ENCODE results near the gene PIK3R1. TPM values are rescaled to one million over a fixed set of nuclear protein-coding genes. Genes with fewer than 3 reads are reported as not detected.
A peak's percentile ranks its signal among the peaks of the same experiment; 100 is the strongest.

The PIK3R1 gene
- total and polyA plus RNA-seq, 8 donors, result 9.2 to 280 (median 52.3) TPM

GRCh38 chr5:68274847-68275651 is 59.5 kb downstream of the PIK3R1 start:
- Histone ChIP-seq H3K4me1 (peaks cover 14 to 62% (median 36%) of the 10 kb centered on the region in 4 donors), H3K27ac (peak overlapping the region in 4 of 5 donors; percentile 3 to 52 (median 9)), H3K36me3 (peaks cover 43 to 65% (median 62%) of the 10 kb centered on the region in 4 donors), H3K9me3 (no peaks in the 10 kb centered on the region), H3K4me3 (no peak overlapping the region), H3K27me3 (no peaks in the 10 kb centered on the region)
- intact Hi-C loops (cut with DNase I; ENCODE audit: low total_unique reads), result no loop called here
- DNase-seq, result no peak
- WGBS, 5 donors, result 67 to 77% (median 71%) methylated on average over 9 of the region's 9 CpGs
- no peak for TF ChIP-seq EP300 (IDR thresholded peaks at IDR 0.05)
- no peak for TF ChIP-seq POLR2A (IDR thresholded peaks at IDR 0.05)
- TF ChIP-seq, protein P1, sequence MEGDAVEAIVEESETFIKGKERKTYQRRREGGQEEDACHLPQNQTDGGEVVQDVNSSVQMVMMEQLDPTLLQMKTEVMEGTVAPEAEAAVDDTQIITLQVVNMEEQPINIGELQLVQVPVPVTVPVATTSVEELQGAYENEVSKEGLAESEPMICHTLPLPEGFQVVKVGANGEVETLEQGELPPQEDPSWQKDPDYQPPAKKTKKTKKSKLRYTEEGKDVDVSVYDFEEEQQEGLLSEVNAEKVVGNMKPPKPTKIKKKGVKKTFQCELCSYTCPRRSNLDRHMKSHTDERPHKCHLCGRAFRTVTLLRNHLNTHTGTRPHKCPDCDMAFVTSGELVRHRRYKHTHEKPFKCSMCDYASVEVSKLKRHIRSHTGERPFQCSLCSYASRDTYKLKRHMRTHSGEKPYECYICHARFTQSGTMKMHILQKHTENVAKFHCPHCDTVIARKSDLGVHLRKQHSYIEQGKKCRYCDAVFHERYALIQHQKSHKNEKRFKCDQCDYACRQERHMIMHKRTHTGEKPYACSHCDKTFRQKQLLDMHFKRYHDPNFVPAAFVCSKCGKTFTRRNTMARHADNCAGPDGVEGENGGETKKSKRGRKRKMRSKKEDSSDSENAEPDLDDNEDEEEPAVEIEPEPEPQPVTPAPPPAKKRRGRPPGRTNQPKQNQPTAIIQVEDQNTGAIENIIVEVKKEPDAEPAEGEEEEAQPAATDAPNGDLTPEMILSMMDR (IDR thresholded peaks at IDR 0.05), result no peak
- peak in 1 of 3 donors; percentile 39 for TF ChIP-seq POLR2AphosphoS5 (IDR thresholded peaks at IDR 0.05)

DNA sequence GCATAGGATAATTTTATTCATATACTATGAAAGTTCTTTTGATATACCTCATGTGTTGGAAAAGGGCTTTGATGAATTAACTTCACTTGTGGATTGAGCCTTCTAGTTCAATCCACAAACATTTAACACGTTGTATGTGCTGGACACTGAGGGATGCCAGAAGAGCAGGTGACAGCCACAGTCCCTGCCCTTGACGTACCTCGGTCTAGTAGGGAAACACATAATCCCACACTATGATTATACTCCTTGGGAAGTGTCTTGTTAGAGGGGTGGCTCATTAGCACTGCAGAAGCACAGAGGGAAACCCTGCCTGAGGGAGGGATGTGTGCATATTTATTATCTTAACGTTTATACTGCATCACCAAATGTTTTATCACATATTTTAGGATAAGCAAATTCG is 61.2 kb downstream of the PIK3R1 start:
- TF ChIP-seq POLR2A (IDR thresholded peaks at IDR 0.05) (no peak), EP300 (IDR thresholded peaks at IDR 0.05) (no peak), POLR2AphosphoS5 (IDR thresholded peaks at IDR 0.05) (no peak)
- TF ChIP-seq, protein P1 (IDR thresholded peaks at IDR 0.05), result no peak
- Histone ChIP-seq H3K27ac (no peak overlapping the region), H3K4me3 (no peak overlapping the region), H3K27me3 (no peaks in the 10 kb centered on the region), H3K9me3 (no peaks in the 10 kb centered on the region), H3K4me1 (peaks cover 7 to 45% (median 24%) of the 10 kb centered on the region in 4 donors), H3K36me3 (peaks cover 54 to 82% (median 79%) of the 10 kb centered on the region in 4 donors)
- WGBS, 5 donors, result 84 to 89% (median 85%) methylated on average over 5 of the region's 5 CpGs
- DNase-seq, result no peak
- intact Hi-C loops (cut with DNase I; ENCODE audit: low total_unique reads), result no loop called here

- WGBS, 5 donors, result 80 to 92% (median 88%) methylated on average over 5 of the region's 5 CpGs
- no peak overlapping the region for H3K27ac ChIP-seq
- no peak for DNase-seq
Observed at GRCh38 chr5:68277431-68277830, 61.9 kb downstream of the PIK3R1 start.

DNA sequence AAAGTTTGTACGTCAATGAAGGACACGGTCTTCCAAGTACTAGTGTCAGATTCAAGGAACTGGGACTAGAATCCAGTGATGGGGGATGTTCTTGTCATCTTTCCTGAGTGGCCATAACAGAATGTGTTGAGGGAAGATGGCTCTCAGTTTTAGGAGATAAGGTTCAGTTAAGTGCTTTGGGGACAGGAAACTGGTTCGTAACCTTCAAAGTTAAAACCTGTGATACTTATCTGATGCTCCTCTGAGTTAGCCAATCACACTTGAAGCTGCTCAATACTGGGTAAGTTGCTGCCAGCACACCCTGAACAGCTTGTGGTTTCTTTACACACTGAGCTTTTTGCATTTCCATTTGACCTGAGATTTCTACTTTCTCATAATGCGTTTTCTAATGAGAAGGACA is 64.4 kb downstream of the PIK3R1 start:
- Histone ChIP-seq H3K9me3 (no peaks in the 10 kb centered on the region), H3K27ac (peak overlapping the region in 4 of 5 donors; percentile 3 to 37 (median 28)), H3K4me3 (no peak overlapping the region), H3K27me3 (no peaks in the 10 kb centered on the region), H3K36me3 (peaks cover 50 to 97% (median 93%) of the 10 kb centered on the region in 4 donors), H3K4me1 (peaks cover 17 to 42% (median 24%) of the 10 kb centered on the region in 4 donors)
- 69 to 82% (median 78%) methylated on average over 4 of the region's 4 CpGs for WGBS, 5 donors
- DNase-seq, result no peak
- TF ChIP-seq EP300 (IDR thresholded peaks at IDR 0.05), result no peak
- TF ChIP-seq POLR2AphosphoS5 (IDR thresholded peaks at IDR 0.05), result peak in 1 of 3 donors; percentile 7
- TF ChIP-seq, protein P1 (IDR thresholded peaks at IDR 0.05), result no peak
- no peak for TF ChIP-seq POLR2A (IDR thresholded peaks at IDR 0.05)
- intact Hi-C loops (cut with DNase I; ENCODE audit: low total_unique reads), result loop anchor here (10.0 kb wide), 1 partner anchor 185 kb away; no protein-coding TSS in a partner anchor

More at GRCh38 chr5:68277431-68277830, 61.9 kb downstream of the PIK3R1 start:
- H3K4me1 ChIP-seq, result peaks cover 5 to 42% (median 22%) of the 10 kb centered on the region in 4 donors
- no peak overlapping the region for H3K4me3 ChIP-seq
- H3K9me3 ChIP-seq, result no peaks in the 10 kb centered on the region
- H3K27me3 ChIP-seq, result no peaks in the 10 kb centered on the region
- H3K36me3 ChIP-seq, result peaks cover 60 to 89% (median 85%) of the 10 kb centered on the region in 4 donors
- no peak for TF ChIP-seq POLR2AphosphoS5 (IDR thresholded peaks at IDR 0.05)
- TF ChIP-seq POLR2A (IDR thresholded peaks at IDR 0.05), result no peak
- TF ChIP-seq EP300 (IDR thresholded peaks at IDR 0.05), result no peak
- TF ChIP-seq, protein P1 (IDR thresholded peaks at IDR 0.05), result no peak
- intact Hi-C loops (cut with DNase I; ENCODE audit: low total_unique reads), result no loop called here

All from stomach (tissue), 9 donors.